NCI-H69 (cell line): Measurements from ENCODE around the gene RNASEH2B.

Experiments
- DNase-seq: peaks from one replicate; lab custom pipeline; 2025; lab: John Stamatoyannopoulos, UW

Gene RNASEH2B, protein sequence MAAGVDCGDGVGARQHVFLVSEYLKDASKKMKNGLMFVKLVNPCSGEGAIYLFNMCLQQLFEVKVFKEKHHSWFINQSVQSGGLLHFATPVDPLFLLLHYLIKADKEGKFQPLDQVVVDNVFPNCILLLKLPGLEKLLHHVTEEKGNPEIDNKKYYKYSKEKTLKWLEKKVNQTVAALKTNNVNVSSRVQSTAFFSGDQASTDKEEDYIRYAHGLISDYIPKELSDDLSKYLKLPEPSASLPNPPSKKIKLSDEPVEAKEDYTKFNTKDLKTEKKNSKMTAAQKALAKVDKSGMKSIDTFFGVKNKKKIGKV

DNA sequence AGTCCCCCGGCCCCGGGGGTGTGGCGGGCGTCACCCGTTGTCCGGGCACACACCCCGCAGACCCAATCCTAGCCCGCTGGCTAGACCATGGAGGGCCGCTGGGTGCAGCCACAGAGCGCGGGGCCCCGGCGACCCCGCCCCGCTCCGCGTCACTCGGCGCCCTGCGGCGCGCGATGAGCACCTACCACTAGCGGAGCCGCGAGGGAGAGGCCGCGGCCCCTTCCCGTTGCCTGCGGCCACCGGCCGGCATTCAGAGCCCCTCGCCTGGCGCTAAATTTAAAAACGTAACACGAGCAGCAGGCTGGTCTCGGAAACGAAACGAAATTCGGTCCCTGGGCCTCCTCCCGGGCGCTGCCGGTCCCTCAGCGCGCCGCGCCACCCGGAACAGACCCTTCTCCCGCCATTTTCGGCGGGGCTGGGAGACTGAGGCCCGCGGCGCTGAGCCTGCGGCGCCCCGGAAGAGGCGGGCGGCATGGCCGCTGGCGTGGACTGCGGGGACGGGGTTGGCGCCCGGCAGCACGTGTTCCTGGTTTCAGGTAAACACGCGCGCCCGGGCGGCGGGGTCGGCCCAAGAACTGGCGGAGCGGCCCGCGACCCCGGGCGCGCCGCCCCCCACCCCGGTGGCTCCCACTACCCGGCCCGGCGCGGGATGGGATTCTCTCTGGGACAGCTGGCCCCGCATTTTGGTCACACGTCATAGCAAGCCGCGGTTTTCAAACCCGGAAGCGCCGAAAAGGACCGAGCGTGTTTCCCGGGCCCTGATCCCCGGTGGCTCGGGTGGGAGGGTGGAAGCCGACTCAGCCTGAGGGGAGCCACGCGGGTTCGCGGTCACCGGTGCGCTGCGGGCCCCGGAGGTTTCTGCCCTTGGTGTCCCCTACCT is at the start of gene RNASEH2B:
TSS of gene RNASEH2B (plus strand) at position 187 of the 880 bp plus-strand sequence. CDS start at position 473, 286 bp downstream.
- peak; percentile 90 for DNase-seq

DNA sequence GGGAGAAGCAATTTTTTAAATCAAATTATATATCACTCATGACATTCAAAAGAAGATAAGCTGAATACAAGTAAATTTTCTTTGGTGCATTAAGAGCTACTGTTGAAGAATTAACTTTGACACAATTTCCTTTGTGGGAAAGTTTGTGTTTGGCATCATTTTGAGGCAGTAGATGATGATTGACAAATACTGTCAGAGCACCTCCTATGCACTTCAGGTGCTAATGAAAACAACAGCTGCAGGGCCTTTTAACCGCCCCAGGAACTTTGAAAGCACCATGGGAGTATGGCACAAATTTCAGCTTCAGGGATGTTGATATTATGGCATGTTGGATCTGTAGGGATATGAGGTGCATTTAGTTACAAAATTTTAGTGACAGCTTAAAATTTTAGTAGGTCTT is 45.1 kb upstream of the RNASEH2B start:
- DNase-seq: no peak

DNA sequence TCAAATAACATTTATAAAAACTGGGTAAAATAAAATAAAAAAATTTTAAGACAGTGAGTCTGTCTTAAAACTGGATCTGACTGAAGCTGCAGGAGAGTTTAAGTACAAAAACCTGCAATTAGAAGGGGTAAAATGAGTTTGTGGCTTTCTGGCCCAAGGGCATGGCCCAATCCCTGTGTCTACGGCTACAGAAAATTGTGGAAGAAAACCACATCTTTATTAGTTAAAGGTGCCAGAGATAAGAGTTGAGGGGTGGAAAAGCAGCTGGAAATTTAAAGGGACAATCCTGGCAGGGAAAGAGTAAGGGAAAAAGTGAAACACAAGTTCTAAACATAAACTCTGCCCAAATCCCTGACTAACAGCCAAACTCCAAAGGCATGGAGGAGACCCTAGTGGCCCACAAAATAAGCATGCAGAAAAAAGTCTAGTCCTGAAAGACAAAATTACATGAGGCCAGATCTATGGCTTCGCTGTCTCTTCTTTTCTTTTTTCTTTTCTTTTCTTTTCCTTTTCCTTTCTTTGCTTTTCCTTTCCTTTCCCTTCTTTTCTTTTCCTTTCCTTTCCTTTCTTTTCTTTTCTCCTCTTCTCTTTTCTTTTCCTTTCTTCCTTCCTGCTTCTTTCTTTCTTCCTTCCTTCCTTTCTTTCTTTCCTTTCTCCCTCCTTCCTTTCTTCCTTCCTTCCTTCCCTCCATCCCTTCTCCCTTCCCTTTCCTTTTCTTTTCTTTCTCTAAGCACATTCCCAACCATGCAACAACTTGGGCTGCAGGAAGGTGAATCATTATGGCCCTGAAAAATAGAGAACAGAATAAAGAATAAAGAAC is 42.6 kb upstream of the RNASEH2B start:
- no peak for DNase-seq

DNA sequence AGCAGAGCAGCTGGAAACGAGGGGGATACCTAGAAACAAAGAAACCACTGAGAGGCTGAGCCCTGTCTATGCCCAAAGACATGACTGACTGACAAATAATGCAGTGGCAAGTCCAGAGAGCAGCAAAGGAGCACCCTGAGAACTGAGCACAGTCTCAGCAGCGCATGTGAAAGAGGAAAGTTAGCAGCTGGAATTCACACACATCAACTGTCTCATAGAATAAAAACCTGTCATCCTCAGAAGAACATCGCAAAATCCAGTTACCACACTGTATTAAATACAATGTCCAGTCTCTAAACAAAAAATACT is 42.0 kb upstream of the RNASEH2B start:
- no peak for DNase-seq

DNA sequence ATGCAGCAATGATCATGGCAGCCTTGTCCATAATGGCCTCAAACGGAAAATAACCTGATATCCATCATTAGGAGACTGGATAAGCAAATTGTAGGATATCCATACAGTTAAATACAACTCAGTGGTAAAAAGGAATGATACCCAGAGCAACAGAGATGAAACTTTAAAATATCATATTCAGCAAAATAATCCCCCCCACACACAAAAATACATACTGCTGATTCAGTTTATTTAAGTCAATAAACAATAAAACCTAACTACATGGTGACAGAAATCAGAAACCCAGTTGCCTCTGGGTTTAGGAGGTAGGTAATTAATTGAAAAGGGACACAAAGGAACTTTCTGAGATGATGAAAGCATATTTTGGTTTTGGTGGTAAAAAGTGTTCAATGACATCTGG is 38.2 kb upstream of the RNASEH2B start:
- DNase-seq: no peak

DNA sequence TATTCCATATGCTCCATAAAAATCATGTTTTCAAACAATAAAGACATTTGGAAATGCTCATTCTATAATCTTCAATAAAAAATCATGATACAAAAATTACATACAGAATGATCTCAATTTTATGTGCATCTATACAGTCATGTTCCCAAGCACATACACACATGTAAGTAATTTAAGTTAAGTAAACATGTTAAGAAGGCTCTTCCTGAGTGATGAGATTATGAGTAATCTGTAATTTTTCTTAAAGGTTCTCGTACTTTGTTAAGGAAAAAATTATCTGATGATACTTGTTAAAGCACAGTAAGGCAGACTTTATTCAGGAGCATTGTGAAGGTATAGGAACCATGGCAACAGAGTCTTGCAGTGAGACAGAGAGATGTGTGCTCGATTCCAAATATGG is 36.1 kb upstream of the RNASEH2B start:
- peak; percentile 16 for DNase-seq

DNA sequence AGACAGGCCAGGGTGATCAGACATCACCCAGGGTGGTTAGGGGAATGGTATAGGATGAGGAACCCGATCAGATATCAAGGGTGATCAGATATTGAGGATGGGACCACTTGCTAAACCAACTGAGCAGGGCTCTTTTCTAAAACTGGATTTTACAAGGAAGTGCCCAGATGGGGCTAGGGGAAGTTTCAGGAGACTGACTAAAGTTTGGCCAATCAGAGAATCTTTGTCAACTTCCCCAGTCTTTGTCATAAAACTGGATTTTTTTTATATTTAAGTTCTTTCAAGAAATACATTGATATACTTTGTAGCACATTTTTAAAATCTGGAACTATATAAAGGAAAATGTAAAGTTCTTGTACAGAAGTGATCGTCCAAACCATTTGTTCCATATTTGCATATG is 35.6 kb upstream of the RNASEH2B start:
- DNase-seq: no peak

DNA sequence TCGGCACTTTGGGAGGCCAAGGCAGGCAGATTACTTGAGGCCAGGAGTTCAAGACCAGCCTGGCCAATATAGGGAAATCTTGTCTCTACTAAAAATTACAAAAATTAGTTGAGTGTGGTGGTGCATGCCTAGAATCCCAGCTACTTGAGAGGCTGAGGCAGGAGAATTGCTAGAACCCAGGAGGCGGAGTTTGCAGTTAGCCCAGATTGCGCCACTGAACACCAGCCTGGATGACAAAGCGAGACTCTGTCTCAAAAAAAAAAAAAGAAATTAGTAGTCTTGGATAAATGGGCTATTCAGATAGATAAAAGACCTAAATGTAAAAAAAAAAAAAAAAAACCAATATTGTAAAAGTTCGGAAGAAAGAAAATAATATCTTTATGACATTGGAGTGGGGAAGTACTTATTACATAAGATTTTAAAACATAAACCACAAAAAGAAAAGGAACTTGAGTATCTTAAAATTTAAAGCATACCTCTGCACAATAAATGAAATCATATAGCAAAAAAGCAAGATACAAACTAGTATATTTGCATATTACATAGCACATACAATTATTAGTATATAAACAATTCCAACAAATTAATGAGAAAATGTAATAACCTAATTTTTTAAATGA is 26.7 kb upstream of the RNASEH2B start:
- DNase-seq: no peak

DNA sequence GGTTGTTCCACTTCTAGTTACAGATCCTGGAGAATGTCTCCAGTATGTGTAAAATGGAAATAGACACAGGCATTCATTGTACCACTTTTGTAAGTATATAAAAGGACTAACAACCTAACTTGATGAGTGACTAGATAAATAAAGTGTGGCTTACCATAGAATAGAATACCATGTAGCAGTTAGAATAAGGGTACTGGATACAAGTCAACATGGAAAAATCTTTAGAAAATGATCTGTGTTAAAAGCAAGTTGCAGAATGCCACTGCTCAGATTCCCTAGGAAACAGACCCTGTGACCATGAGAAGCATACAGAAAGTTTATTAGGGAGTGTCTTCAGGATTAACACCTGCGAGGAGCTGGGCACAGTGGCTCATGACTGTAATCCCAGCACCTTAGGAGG is 25.9 kb upstream of the RNASEH2B start:
- no peak for DNase-seq

DNA sequence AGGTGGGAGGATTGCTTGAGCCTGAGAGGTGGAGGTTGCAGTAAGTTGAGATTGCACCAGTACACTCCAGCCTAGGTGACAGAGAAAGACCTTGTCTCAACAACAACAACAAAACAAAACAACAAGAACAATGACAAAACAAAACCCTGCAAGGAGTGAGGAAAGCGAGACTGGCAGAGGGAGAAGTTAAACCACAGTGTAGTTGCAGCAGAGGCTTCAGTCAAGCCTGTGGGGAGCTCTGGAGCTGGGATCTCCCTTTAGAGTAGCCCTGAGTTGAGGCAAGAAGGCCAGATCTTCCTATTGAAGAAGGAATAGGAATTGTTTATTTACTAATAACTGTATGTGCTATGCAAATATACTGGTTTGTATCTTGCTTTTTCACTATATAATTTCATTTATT is 25.3 kb upstream of the RNASEH2B start:
- no peak for DNase-seq

DNA sequence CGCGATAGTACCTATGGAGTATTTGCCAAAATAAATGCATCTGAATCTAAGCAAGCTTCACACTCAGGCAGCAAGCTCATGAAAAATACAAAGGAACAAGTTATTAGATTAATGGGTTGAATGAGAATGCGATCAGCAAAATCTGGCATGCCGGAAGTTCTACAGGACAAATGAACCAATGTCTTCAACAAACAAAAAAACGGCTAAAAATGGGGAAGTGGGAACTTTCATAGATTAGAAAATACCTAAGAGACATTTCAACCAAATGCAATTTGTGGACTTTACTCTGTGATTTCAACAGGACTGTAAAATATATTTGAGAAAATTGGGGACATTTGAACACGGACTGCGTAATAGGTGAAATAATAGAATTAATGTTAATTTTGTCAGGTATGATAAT is 22.4 kb upstream of the RNASEH2B start:
- no peak for DNase-seq

DNA sequence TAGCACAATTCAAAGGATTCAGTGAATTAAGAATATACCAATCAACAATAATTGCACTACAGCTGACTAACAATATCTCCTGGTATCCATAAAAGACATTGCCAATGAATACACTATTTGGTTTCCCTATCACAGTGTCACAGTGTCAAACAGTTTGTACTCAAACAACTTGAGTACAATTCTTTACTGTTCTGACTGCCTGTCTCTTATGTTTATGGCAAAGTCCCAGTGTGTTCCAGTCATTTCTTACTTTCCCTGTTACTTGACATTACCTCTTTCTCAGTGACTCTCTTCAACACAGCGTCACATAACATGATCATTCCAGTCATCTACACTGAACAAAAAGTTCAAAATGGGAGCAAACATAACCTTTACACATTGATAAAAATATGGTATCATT is 21.2 kb upstream of the RNASEH2B start:
- no peak for DNase-seq

DNA sequence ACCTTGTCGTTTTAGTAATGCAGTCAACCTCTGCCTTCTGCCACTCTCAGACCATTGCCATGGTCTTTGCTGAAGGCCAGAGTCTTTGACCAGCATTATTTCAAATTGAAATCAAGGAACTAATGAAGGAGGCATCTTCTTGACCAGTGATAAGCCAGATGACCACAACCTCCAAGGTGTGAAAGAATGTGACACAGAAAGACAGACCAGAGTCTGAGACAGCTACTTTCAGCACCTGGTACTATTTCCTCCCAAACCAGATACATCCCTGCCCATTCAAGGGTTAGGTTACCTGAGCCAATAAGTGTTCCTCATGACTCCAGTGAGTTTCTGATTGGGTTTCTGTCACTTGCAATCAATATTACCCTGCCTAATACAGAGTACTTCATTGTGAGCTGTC is 20.3 kb upstream of the RNASEH2B start:
- DNase-seq: no peak

DNA sequence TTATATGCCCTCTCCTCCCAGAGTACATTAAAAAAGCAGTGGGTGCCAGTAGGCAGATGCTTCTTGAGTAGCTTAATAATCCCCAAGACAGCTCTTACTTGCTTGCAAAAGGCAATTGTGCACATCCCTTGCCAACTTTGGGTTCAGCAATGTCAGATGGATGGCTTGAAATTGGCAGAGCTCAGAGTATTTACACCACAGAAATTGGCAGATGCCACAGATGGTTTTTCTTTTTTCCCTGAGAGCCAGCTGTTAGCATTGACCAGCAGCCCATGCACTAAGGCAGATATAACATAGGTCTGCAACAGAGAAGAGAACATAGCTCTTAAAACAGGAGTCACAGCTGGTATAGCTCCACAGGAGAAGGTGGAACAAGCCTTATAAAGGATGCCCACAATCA is 18.4 kb upstream of the RNASEH2B start:
- DNase-seq: peak; percentile 16

DNA sequence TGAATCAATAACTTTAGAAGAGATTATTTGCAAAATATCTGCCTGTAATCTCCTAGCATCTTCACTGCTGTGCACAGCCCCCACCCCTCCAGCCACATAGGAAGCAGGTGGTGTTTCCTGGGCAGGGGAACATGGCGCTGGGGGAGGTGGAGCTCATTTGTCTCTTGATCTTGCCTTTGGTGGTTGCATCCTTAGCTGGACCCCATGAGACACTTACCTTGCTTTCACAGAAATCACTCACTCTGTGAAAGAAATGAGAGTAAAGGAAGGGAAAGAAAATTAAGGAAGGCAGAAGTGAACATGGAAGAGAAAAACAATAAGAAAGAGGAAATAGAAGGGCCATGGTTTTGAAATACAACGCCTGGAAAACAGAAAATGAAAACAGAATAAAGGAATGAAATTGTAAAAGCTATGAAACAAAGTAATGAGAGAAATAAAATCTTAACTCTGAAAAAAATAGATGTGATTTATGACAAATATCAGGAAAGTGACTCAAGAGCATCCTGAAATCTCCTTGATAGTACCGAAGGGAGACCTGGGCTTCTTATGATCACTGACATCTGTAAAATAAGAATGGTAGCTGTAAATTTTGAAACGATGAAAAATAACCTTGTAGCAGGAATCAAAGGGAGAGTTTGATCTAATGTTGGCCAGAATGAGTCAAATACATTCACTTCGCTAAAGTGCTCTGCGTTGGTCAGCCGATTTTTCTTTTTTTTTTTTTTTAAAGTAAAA is 17.2 kb upstream of the RNASEH2B start:
- DNase-seq: no peak

DNA sequence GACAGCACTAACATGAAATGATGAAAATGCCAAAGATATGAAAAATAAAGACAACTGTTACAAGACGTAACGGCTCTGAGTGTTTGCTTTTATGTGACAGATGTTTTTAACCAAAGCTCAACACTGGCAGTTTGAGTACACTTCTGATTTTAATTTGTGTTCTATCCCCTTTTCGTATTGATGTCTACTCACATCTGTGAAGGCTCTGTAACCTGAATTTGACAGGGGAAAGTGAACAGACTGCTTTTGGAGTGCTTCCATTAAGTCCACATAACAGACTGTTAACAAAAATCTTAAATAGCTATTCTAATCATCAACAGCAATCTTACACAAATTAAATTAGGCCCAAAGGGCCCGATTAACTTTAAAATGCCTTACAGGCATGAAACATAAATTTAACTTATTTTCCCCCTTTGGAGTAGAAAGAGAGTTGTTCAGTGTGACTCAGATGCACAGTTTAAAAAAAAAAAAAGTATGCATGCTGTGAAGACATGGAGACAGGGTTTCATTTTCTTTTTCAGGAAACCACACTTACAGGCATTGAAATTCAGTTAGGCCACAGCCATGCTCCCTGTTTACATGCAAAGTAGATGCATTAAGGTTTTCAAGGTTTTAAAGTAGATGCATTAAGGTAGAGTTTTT is 16.3 kb upstream of the RNASEH2B start:
- DNase-seq: no peak

DNA sequence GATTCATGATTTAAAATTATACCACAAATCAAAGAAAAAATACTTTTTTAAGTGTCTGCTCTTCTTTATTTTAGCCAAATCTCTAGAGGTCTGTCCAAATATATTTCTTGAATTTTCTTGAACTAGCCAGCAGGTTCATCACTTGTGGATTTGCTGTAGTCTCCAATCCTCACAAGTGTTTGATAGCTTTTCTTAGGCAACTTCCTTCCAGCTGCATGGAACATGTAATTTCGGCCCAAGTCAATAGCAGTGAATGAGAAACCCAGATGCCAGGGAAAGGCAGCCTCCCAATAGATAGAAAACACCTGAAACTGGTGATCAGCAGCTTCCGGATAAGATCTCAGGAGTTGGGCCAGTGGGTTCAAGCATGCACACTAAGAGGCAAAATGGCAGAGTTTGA is 15.6 kb upstream of the RNASEH2B start:
- DNase-seq: no peak

DNA sequence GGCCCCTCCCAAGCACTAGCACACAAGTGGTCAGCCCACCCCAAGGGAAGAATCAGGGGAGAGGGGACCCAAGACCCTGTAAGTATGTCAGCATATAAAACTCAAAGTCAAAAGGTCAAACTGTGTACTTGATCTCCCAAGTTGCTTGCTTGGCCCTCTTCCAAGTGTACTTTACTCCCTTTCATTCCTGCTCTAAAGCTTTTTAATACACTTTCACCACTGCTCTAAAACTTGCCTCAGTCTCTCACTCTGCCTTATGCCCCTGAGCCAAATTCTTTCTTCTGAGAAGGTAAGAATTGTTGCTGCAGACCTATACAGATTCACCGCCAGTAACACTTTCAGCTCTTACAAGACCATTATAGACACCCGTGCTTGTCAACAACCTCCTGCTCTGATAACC is 15.1 kb upstream of the RNASEH2B start:
- no peak for DNase-seq

DNA sequence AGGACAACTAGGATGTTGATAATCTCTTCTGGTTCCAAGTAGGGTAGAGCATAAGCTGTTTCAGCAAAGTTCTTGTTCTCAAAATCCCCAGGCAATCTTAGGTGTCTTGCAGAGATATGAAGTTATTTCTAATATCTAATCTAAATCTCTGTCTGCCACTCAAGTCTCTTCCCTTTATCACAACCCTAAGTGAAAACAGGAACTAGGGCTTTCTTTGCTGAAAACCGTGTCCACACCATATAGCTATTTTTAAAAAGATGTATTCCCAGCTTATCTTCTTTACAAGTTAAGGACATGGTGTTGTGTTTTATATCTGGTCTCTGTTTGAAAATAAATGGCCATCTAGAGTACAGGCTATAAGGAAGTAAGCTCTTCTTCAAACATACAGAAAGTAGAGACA is 11.3 kb upstream of the RNASEH2B start:
- no peak for DNase-seq

DNA sequence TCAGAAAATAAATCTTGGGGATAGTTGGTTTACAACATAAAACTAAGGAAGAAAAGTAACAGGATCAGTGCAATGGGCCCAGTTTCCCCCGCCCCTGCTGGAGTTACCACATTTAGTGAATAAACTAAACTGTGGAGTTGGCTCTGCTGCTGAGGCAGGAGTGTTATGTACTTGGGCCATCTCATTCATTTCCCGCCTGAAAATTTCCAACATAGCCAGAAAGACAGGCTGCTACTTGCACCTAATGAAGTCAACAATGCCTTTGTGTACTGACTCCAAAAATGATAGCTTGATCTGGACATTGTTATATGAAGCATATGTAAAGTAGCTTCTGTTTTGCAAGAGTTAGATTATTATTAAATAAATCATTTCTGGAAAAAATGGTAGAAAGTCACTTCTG is 7.9 kb upstream of the RNASEH2B start:
- peak; percentile 58 for DNase-seq

DNA sequence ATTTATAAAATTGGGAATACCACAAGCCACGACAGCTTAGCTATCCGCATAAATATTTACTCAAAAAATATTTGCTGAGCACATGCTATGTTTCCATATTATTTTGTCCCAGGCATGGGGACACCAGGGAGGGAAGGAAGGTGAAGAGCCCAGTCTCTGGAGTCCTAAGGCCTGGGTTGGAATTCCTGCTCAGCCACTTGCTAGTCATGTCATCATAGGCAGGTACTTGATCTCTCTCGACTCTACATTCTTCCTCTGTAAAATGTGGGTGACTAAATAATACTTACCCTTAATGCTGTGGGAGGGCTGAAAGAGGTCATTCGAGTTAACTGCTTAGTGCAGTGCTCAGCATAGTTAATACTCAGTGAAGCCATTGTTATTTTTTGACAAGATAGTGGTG is 4.3 kb upstream of the RNASEH2B start:
- no peak for DNase-seq
